ENCODE results near the gene KLHL24. TPM values are rescaled to one million over a fixed set of nuclear protein-coding genes. Genes with fewer than 3 reads are reported as not detected.

Gene KLHL24
- 40.3 and 56.1 TPM in 2 replicates for total RNA-seq

GRCh38 chr3:183635431-183636220 lies at the start of gene KLHL24:
Gene KLHL24 (plus strand): TSS chr3:183635623. CDS start chr3:183650357, 14,734 bp downstream.

GRCh38 chr3:183697610-183698317 lies 62.3 kb downstream of the KLHL24 start, which contains the start of gene YEATS2:
Gene YEATS2 (plus strand): TSS chr3:183697797. CDS start chr3:183715163, 17,366 bp downstream.

Other genes starting within 250 kb of the KLHL24 start
- under 0.01 and 0.98 TPM in 2 replicates for gene MCF2L2, start 207.0 kb upstream of the KLHL24 start, total RNA-seq
- gene KLHL6, start 79.9 kb upstream of the KLHL24 start, total RNA-seq, result not detected in 2 replicates
- gene YEATS2, start 62.2 kb downstream of the KLHL24 start, total RNA-seq, result 22.6 and 33.8 TPM in 2 replicates
- gene MAP6D1, start 190.0 kb downstream of the KLHL24 start, total RNA-seq, result 4.3 and 11.0 TPM in 2 replicates
- gene PARL, start 249.3 kb downstream of the KLHL24 start, total RNA-seq, result 17.7 and 27.3 TPM in 2 replicates

Data from placental epithelial cell (primary cell).